ENCODE data around the gene DIP2C.
A peak's percentile ranks its signal among the peaks of the same experiment; 100 is the strongest.

The DIP2C gene

GRCh38 chr10:389261-389790 lies 300.1 kb downstream of the DIP2C start:
- H3K36me3 ChIP-seq (ENCODE audit: control insufficient read depth, insufficient read depth, low read length), result no peaks in the 10 kb centered on the region

DNA sequence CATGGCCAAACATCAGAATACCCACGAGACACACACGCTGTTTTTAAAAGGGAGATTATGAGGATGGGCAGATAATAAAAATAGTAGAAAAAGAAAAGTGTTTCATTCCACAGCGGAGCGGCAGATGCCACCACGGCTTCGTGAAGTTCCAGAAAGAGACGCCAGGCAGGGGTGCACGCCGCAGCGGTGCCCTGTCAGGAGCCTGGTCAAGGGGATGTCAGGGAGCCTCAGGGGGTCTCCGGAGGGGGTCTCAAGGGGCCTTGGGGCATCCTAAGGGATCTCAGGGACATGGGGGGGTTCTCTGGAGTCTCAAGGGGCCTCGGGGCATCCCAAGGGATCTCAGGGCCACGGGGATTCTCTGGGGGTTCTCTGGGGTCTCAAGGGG lies 300.8 kb downstream of the DIP2C start:
- no peak overlapping the region for H2BK5ac ChIP-seq (ENCODE audit: low read length)
- no CpG with 5 or more reads among the region's 13 CpGs for WGBS (ENCODE audit: extremely low coverage, insufficient coverage, low lambda C conversion rate)

More at GRCh38 chr10:389261-389790, 300.1 kb downstream of the DIP2C start:
- Histone ChIP-seq H4K5ac (ENCODE audit: low read length) (no peak overlapping the region), H3K79me2 (ENCODE audit: control insufficient read depth, insufficient read depth, low read length) (no peaks in the 10 kb centered on the region), H2BK120ac (ENCODE audit: low read depth, low read length) (no peak overlapping the region), H3K4me3 (ENCODE audit: low read length) (no peak overlapping the region), H3K79me1 (ENCODE audit: low read length) (no peaks in the 10 kb centered on the region), H3K9ac (ENCODE audit: low read length) (no peak overlapping the region), H2BK15ac (replicated peaks; ENCODE audit: low read depth) (no peak overlapping the region), H3K4me1 (ENCODE audit: control insufficient read depth, low read depth, low read length) (peaks cover 3% of the 10 kb centered on the region), H3K27me3 (ENCODE audit: insufficient read depth, low read length, poor library complexity) (no peaks in the 10 kb centered on the region), H4K8ac (ENCODE audit: low read depth, low read length) (no peak overlapping the region), H2AK5ac (ENCODE audit: low read length) (no peak overlapping the region), H3K56ac (ENCODE audit: low read length) (no peak overlapping the region), H3K23ac (ENCODE audit: low read length) (no peak overlapping the region), H3K4ac (ENCODE audit: low read depth, low read length) (no peak overlapping the region), H2BK5ac (ENCODE audit: low read length) (no peak overlapping the region), H3K27ac (ENCODE audit: low read depth, low read length) (no peak overlapping the region), H3K4me2 (ENCODE audit: low read length) (no peak overlapping the region), H3K18ac (ENCODE audit: low read length) (no peak overlapping the region)
- no peak for DNase-seq
- no CpG with 5 or more reads among the region's 16 CpGs for WGBS (ENCODE audit: extremely low coverage, insufficient coverage, low lambda C conversion rate)

DNA sequence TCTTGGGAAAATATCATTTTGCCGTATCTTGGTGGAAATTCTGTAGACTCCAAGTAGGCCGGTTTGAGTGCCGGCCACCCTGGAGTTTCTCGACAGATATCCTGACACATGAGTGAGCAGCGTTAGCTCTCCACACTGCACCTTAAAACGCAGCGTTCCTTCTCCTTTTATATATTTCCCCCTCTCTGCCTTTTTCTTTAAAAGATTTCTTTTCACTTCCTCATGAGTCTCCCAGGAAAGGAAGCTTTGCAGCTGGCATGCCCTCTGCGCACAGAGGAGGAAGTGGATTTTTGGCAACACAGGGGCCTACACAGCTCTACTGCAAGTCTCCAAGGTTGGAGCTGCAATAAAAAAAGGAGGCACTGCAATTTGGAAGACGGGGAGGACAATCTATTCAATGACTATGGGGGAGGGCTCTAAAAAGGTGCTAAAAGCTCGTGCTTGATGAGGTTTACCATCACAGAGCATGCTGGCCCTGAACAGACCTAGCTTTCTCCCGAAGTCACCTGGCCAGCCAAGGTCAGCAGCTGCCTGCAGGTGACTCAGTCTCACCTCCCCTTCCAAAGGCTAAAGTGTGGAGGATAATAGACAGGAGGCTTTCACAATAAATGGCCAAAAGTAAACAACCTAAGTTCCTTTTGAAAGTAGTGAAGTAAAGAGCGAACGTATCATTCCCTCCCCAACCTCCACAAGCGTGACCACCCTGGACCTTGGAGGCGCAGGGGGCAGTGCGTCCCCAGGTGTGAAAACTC lies 301.4 kb downstream of the DIP2C start:
- no peak overlapping the region for H3K4ac ChIP-seq (ENCODE audit: low read depth, low read length)
- H3K4me2 ChIP-seq (ENCODE audit: low read length), result no peak overlapping the region
- no peak overlapping the region for H3K18ac ChIP-seq (ENCODE audit: low read length)
- no peak overlapping the region for H2BK5ac ChIP-seq (ENCODE audit: low read length)
- no peak overlapping the region for H2AK5ac ChIP-seq (ENCODE audit: low read length)
- no peaks in the 10 kb centered on the region for H3K36me3 ChIP-seq (ENCODE audit: control insufficient read depth, insufficient read depth, low read length)
- H3K79me2 ChIP-seq (ENCODE audit: control insufficient read depth, insufficient read depth, low read length), result no peaks in the 10 kb centered on the region
- H4K8ac ChIP-seq (ENCODE audit: low read depth, low read length), result no peak overlapping the region
- no peak overlapping the region for H2BK120ac ChIP-seq (ENCODE audit: low read depth, low read length)
- no peak overlapping the region for H3K4me3 ChIP-seq (ENCODE audit: low read length)
- no peak overlapping the region for H4K5ac ChIP-seq (ENCODE audit: low read length)
- H2BK15ac ChIP-seq (replicated peaks; ENCODE audit: low read depth), result no peak overlapping the region
- H3K56ac ChIP-seq (ENCODE audit: low read length), result no peak overlapping the region
- H3K4me1 ChIP-seq (ENCODE audit: control insufficient read depth, low read depth, low read length), result no peaks in the 10 kb centered on the region
- H3K9ac ChIP-seq (ENCODE audit: low read length), result no peak overlapping the region
- no peaks in the 10 kb centered on the region for H3K79me1 ChIP-seq (ENCODE audit: low read length)
- DNase-seq, result peak; percentile 16
- no peaks in the 10 kb centered on the region for H3K27me3 ChIP-seq (ENCODE audit: insufficient read depth, low read length, poor library complexity)
- no peak overlapping the region for H3K27ac ChIP-seq (ENCODE audit: low read depth, low read length)
- WGBS (ENCODE audit: extremely low coverage, insufficient coverage, low lambda C conversion rate), result no CpG with 5 or more reads among the region's 16 CpGs
- H3K23ac ChIP-seq (ENCODE audit: low read length), result no peak overlapping the region

More for the DNA sequence above, 300.8 kb downstream of the DIP2C start:
- Histone ChIP-seq H3K4me3 (ENCODE audit: low read length) (no peak overlapping the region), H4K8ac (ENCODE audit: low read depth, low read length) (no peak overlapping the region), H3K79me2 (ENCODE audit: control insufficient read depth, insufficient read depth, low read length) (no peaks in the 10 kb centered on the region), H3K36me3 (ENCODE audit: control insufficient read depth, insufficient read depth, low read length) (no peaks in the 10 kb centered on the region), H3K79me1 (ENCODE audit: low read length) (no peaks in the 10 kb centered on the region), H3K27ac (ENCODE audit: low read depth, low read length) (no peak overlapping the region), H3K4me1 (ENCODE audit: control insufficient read depth, low read depth, low read length) (no peaks in the 10 kb centered on the region), H4K5ac (ENCODE audit: low read length) (no peak overlapping the region), H3K9ac (ENCODE audit: low read length) (no peak overlapping the region), H2BK15ac (replicated peaks; ENCODE audit: low read depth) (no peak overlapping the region), H3K4me2 (ENCODE audit: low read length) (no peak overlapping the region), H3K27me3 (ENCODE audit: insufficient read depth, low read length, poor library complexity) (no peaks in the 10 kb centered on the region), H2BK120ac (ENCODE audit: low read depth, low read length) (no peak overlapping the region), H3K4ac (ENCODE audit: low read depth, low read length) (no peak overlapping the region), H3K18ac (ENCODE audit: low read length) (no peak overlapping the region), H2AK5ac (ENCODE audit: low read length) (no peak overlapping the region), H3K23ac (ENCODE audit: low read length) (no peak overlapping the region), H3K56ac (ENCODE audit: low read length) (no peak overlapping the region)
- no peak for DNase-seq

DNA sequence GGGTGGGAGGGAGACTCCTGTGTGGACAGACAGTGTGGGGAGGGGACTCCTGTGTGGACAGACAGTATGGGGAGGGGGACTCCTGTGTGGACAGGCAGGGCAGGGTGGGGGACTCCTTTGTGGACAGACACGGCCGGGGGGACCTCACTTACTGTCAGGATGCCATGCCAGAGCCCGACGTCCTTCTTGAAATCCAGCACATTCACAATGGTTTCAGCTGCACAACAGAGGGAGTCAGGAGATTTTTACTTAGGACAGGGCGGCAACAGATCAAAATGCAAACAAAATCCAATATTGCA lies 301.9 kb downstream of the DIP2C start:
- H3K56ac ChIP-seq (ENCODE audit: low read length), result no peak overlapping the region
- H3K4ac ChIP-seq (ENCODE audit: low read depth, low read length), result no peak overlapping the region
- no peak overlapping the region for H3K23ac ChIP-seq (ENCODE audit: low read length)
- H3K18ac ChIP-seq (ENCODE audit: low read length), result no peak overlapping the region
- H4K5ac ChIP-seq (ENCODE audit: low read length), result no peak overlapping the region
- no peak overlapping the region for H3K4me2 ChIP-seq (ENCODE audit: low read length)
- H3K9ac ChIP-seq (ENCODE audit: low read length), result no peak overlapping the region
- H2BK5ac ChIP-seq (ENCODE audit: low read length), result no peak overlapping the region
- H3K79me2 ChIP-seq (ENCODE audit: control insufficient read depth, insufficient read depth, low read length), result no peaks in the 10 kb centered on the region
- no peak for DNase-seq
- no peak overlapping the region for H3K4me3 ChIP-seq (ENCODE audit: low read length)
- H3K27me3 ChIP-seq (ENCODE audit: insufficient read depth, low read length, poor library complexity), result no peaks in the 10 kb centered on the region
- H2BK120ac ChIP-seq (ENCODE audit: low read depth, low read length), result no peak overlapping the region
- no peak overlapping the region for H2AK5ac ChIP-seq (ENCODE audit: low read length)
- no peak overlapping the region for H3K27ac ChIP-seq (ENCODE audit: low read depth, low read length)
- no CpG with 5 or more reads among the region's 5 CpGs for WGBS (ENCODE audit: extremely low coverage, insufficient coverage, low lambda C conversion rate)
- H3K4me1 ChIP-seq (ENCODE audit: control insufficient read depth, low read depth, low read length), result no peaks in the 10 kb centered on the region
- no peaks in the 10 kb centered on the region for H3K36me3 ChIP-seq (ENCODE audit: control insufficient read depth, insufficient read depth, low read length)
- H4K8ac ChIP-seq (ENCODE audit: low read depth, low read length), result no peak overlapping the region
- no peaks in the 10 kb centered on the region for H3K79me1 ChIP-seq (ENCODE audit: low read length)
- no peak overlapping the region for H2BK15ac ChIP-seq (replicated peaks; ENCODE audit: low read depth)

- DNase-seq, result no peak
- no peaks in the 10 kb centered on the region for H3K27me3 ChIP-seq (ENCODE audit: insufficient read depth, low read length, poor library complexity)
- no peak overlapping the region for H3K9ac ChIP-seq (ENCODE audit: low read length)
- H4K5ac ChIP-seq (ENCODE audit: low read length), result no peak overlapping the region
- no peaks in the 10 kb centered on the region for H3K79me2 ChIP-seq (ENCODE audit: control insufficient read depth, insufficient read depth, low read length)
- H2BK15ac ChIP-seq (replicated peaks; ENCODE audit: low read depth), result no peak overlapping the region
- H3K27ac ChIP-seq (ENCODE audit: low read depth, low read length), result no peak overlapping the region
- no peak overlapping the region for H2BK120ac ChIP-seq (ENCODE audit: low read depth, low read length)
- H2BK5ac ChIP-seq (ENCODE audit: low read length), result no peak overlapping the region
- no peak overlapping the region for H3K4ac ChIP-seq (ENCODE audit: low read depth, low read length)
- no peak overlapping the region for H3K18ac ChIP-seq (ENCODE audit: low read length)
- H3K56ac ChIP-seq (ENCODE audit: low read length), result no peak overlapping the region
- WGBS (ENCODE audit: extremely low coverage, insufficient coverage, low lambda C conversion rate), result no CpG with 5 or more reads among the region's 27 CpGs
- H3K4me2 ChIP-seq (ENCODE audit: low read length), result no peak overlapping the region
- no peak overlapping the region for H4K8ac ChIP-seq (ENCODE audit: low read depth, low read length)
- no peaks in the 10 kb centered on the region for H3K79me1 ChIP-seq (ENCODE audit: low read length)
- H3K36me3 ChIP-seq (ENCODE audit: control insufficient read depth, insufficient read depth, low read length), result peaks cover 1% of the 10 kb centered on the region
- no peak overlapping the region for H3K4me3 ChIP-seq (ENCODE audit: low read length)
- no peak overlapping the region for H3K23ac ChIP-seq (ENCODE audit: low read length)
- no peaks in the 10 kb centered on the region for H3K4me1 ChIP-seq (ENCODE audit: control insufficient read depth, low read depth, low read length)
- H2AK5ac ChIP-seq (ENCODE audit: low read length), result no peak overlapping the region
Measured at GRCh38 chr10:386771-387592, 302.5 kb downstream of the DIP2C start.
